Activated T-helper 1 cell treated with anti-CD3 and anti-CD28 coated beads, Interleukin-12 subunit alpha, Interleukin-12 subunit beta, Interleukin-2, Interleukin-4 antibody, amounts not matched to agents 30 ng/mL and 10 ng/mL and 1 ng/mL, durations not matched to agents 14 hours and 24 hours and 36 hours (primary cell): ENCODE measurements around the gene PIRT. TPM values are rescaled to one million over a fixed set of nuclear protein-coding genes. Genes with fewer than 3 reads are reported as not detected.
A peak's percentile ranks its signal among the peaks of the same experiment; 100 is the strongest.

Experiments used
- DNase-seq: peaks from one replicate; pipeline ENCODE4 v3.0.0; 2021; ENCODE audit warnings: low spot score
- H3K27ac Mint-ChIP-seq: one replicate; pipeline ENCODE4 v1.8.0; 2021; ENCODE audit warnings: mild to moderate bottlenecking, mixed read lengths
- H3K27me3 Mint-ChIP-seq: one replicate; pipeline ENCODE4 v1.8.0; 2022; ENCODE audit warnings: mild to moderate bottlenecking, moderate library complexity, mixed read lengths; ENCODE audit not compliant: insufficient read depth
- H3K36me3 Mint-ChIP-seq: one replicate; pipeline ENCODE4 v1.8.0; 2021; ENCODE audit warnings: low read depth, mixed read lengths
- H3K4me1 Mint-ChIP-seq: one replicate; pipeline ENCODE4 v1.8.0; 2021; ENCODE audit warnings: low read depth, mixed read lengths
- H3K4me3 Mint-ChIP-seq: one replicate; pipeline ENCODE4 v1.8.0; 2021; ENCODE audit warnings: mild to moderate bottlenecking, moderate library complexity, mixed read lengths
- H3K9me3 Mint-ChIP-seq: one replicate; pipeline ENCODE4 v1.8.0; 2021; ENCODE audit warnings: mixed read lengths
- intact Hi-C: fragments of 100-400 bp; cut with micrococcal nuclease; formaldehyde crosslinking; loops from one replicate; pipeline ENCODE4 v1.15.1; 2024
- total RNA-seq: library from RNA; stranded (reverse); gene quantifications from 2 replicates; pipeline ENCODE4 v1.2.3, GENCODE V29; 2022

Gene PIRT
- total RNA-seq, 1 donor from 2014 or later = not detected

GRCh38 chr17:10844621-10845387, 6.9 kb upstream of the PIRT start:
- intact Hi-C loops = loop anchor here (1.0 to 5.0 kb wide), 4 partner anchors 73 to 213 kb away; partner anchors contain the start of genes ADPRM and SCO1
- Mint-ChIP-seq H3K27me3 (peaks cover 12% of the 10 kb centered on the region), H3K4me1 (peaks cover 6% of the 10 kb centered on the region), H3K36me3 (no peaks in the 10 kb centered on the region), H3K9me3 (no peaks in the 10 kb centered on the region), H3K4me3 (peak overlapping the region; percentile 69), H3K27ac (no peak overlapping the region)
- peak; percentile 49 for DNase-seq

GRCh38 chr17:10843811-10844210, 5.9 kb upstream of the PIRT start:
- intact Hi-C loops = no loop called here
- H3K9me3 Mint-ChIP-seq = no peaks in the 10 kb centered on the region
- H3K4me3 Mint-ChIP-seq = no peak overlapping the region
- no peak overlapping the region for H3K27ac Mint-ChIP-seq
- H3K36me3 Mint-ChIP-seq = no peaks in the 10 kb centered on the region
- no peak for DNase-seq
- peaks cover 12% of the 10 kb centered on the region for H3K27me3 Mint-ChIP-seq
- H3K4me1 Mint-ChIP-seq = peaks cover 6% of the 10 kb centered on the region

GRCh38 chr17:10842658-10843057, 4.8 kb upstream of the PIRT start:
- Mint-ChIP-seq H3K27ac (no peak overlapping the region), H3K4me3 (no peak overlapping the region), H3K9me3 (no peaks in the 10 kb centered on the region), H3K4me1 (peaks cover 6% of the 10 kb centered on the region), H3K27me3 (peaks cover 12% of the 10 kb centered on the region), H3K36me3 (no peaks in the 10 kb centered on the region)
- intact Hi-C loops = no loop called here
- no peak for DNase-seq

GRCh38 chr17:10838682-10839081, 795 bp upstream of the PIRT start:
- DNase-seq = no peak
- Mint-ChIP-seq H3K4me3 (no peak overlapping the region), H3K27ac (no peak overlapping the region), H3K36me3 (no peaks in the 10 kb centered on the region), H3K4me1 (no peaks in the 10 kb centered on the region), H3K9me3 (no peaks in the 10 kb centered on the region), H3K27me3 (peaks cover 8% of the 10 kb centered on the region)
- intact Hi-C loops = no loop called here

DNA sequence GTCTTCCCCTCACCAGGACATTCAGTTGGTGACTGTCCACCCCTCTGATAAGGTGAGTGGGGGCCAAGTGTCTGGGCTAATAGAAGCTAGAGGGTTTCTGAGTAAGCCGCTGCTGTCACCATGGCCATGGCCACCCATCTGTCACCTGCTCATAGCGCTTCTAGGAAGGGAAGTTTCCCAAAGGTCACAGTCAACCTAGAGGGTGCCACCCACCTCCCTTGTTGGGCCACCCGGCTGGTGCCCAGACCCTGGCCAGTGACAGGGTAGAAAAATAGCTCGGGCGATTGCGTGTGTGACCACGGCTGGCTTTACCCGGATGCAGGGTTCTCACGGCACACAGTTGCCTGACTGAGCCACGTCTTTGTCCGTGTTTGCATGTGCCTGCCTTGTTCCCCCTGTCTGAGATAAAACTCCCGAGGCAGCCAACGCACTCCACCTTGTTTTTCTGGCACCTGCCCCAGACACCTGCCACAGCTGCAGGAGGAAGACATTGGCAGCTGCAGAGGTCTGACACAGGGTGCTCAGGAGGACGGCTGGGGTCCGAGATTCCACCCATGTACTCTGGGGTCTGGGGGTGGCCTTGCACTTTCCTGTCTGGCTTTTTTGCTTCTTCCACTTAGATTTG, 809 bp downstream of the PIRT start:
- intact Hi-C loops = no loop called here
- Mint-ChIP-seq H3K4me3 (no peak overlapping the region), H3K4me1 (no peaks in the 10 kb centered on the region), H3K27ac (no peak overlapping the region), H3K9me3 (no peaks in the 10 kb centered on the region), H3K27me3 (no peaks in the 10 kb centered on the region), H3K36me3 (no peaks in the 10 kb centered on the region)
- no peak for DNase-seq

GRCh38 chr17:10836145-10836544, 1.7 kb downstream of the PIRT start:
- intact Hi-C loops = no loop called here
- no peaks in the 10 kb centered on the region for H3K4me1 Mint-ChIP-seq
- DNase-seq = no peak
- no peak overlapping the region for H3K27ac Mint-ChIP-seq
- no peaks in the 10 kb centered on the region for H3K36me3 Mint-ChIP-seq
- H3K9me3 Mint-ChIP-seq = no peaks in the 10 kb centered on the region
- H3K27me3 Mint-ChIP-seq = no peaks in the 10 kb centered on the region
- H3K4me3 Mint-ChIP-seq = no peak overlapping the region

GRCh38 chr17:10831696-10832095, 6.2 kb downstream of the PIRT start:
- H3K4me3 Mint-ChIP-seq = no peak overlapping the region
- H3K27ac Mint-ChIP-seq = no peak overlapping the region
- DNase-seq = no peak
- H3K4me1 Mint-ChIP-seq = no peaks in the 10 kb centered on the region
- H3K27me3 Mint-ChIP-seq = no peaks in the 10 kb centered on the region
- H3K36me3 Mint-ChIP-seq = no peaks in the 10 kb centered on the region
- no peaks in the 10 kb centered on the region for H3K9me3 Mint-ChIP-seq
- intact Hi-C loops = no loop called here

DNA sequence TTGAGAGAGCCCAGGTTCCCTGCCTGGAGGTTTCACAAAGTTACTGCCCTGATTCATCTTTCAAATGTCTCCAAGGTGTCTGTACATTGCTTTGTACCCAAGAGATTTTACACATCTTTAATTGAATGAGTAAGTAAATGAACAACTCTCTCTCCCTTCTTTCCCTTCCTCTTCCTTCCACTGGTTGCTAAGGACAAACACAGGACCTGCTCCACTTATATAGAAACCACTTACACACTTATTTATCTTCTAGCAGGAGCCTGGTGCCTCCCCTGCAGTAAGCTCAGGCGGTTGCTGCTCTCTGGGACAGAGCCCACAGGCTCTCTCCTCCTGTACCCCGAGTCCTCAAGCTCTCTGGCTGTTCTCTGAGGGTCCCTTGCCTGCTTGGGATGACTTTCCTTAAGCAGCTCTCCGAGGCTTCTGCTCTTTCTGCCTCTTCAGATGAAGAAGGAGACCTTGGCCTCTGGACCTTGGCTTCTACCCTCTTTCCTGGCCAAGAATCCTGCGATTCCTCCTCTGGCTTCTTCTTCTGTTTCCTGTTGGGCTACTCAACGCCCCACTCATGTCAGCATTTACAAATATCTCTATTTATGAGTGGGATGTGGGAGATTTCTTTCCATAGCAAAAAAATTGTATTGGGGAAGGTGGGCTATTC, 9.9 kb downstream of the PIRT start:
- H3K27ac Mint-ChIP-seq = no peak overlapping the region
- H3K27me3 Mint-ChIP-seq = no peaks in the 10 kb centered on the region
- no peaks in the 10 kb centered on the region for H3K4me1 Mint-ChIP-seq
- intact Hi-C loops = no loop called here
- H3K9me3 Mint-ChIP-seq = no peaks in the 10 kb centered on the region
- no peak for DNase-seq
- H3K4me3 Mint-ChIP-seq = no peak overlapping the region
- H3K36me3 Mint-ChIP-seq = no peaks in the 10 kb centered on the region

GRCh38 chr17:10824874-10825273, 13.0 kb downstream of the PIRT start:
- Mint-ChIP-seq H3K9me3 (no peaks in the 10 kb centered on the region), H3K27me3 (no peaks in the 10 kb centered on the region), H3K27ac (no peak overlapping the region), H3K4me3 (no peak overlapping the region), H3K36me3 (no peaks in the 10 kb centered on the region), H3K4me1 (no peaks in the 10 kb centered on the region)
- intact Hi-C loops = no loop called here
- no peak for DNase-seq

GRCh38 chr17:10821770-10822169, 16.1 kb downstream of the PIRT start:
- no peaks in the 10 kb centered on the region for H3K9me3 Mint-ChIP-seq
- no peak for DNase-seq
- intact Hi-C loops = no loop called here
- H3K4me3 Mint-ChIP-seq = no peak overlapping the region
- no peaks in the 10 kb centered on the region for H3K4me1 Mint-ChIP-seq
- peaks cover 2% of the 10 kb centered on the region for H3K27me3 Mint-ChIP-seq
- H3K27ac Mint-ChIP-seq = no peak overlapping the region
- H3K36me3 Mint-ChIP-seq = no peaks in the 10 kb centered on the region

DNA sequence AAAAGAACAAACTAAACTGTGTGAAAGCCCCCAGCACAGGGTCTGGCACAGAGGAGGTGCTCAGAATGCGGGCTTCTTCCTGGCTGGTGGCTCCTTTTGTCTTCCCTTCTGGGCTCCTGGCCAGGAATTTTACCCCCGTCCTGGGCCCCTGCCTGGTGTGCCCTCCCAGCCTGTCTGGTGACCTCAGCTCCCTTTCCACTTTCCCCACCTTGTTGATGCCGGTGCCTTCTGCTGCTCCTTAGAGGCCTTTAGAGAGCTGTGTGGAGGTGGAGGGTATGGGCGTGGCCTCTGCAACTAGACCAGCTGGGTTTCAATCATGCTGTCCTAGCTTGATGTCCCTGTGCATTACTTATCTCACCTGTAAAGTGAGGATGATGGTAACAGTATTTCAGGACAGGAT, 16.8 kb downstream of the PIRT start:
- peaks cover 2% of the 10 kb centered on the region for H3K27me3 Mint-ChIP-seq
- DNase-seq = no peak
- no peaks in the 10 kb centered on the region for H3K36me3 Mint-ChIP-seq
- H3K9me3 Mint-ChIP-seq = no peaks in the 10 kb centered on the region
- intact Hi-C loops = no loop called here
- H3K4me3 Mint-ChIP-seq = no peak overlapping the region
- H3K27ac Mint-ChIP-seq = no peak overlapping the region
- H3K4me1 Mint-ChIP-seq = no peaks in the 10 kb centered on the region

- intact Hi-C loops = no loop called here
- Mint-ChIP-seq H3K36me3 (no peaks in the 10 kb centered on the region), H3K27me3 (peaks cover 2% of the 10 kb centered on the region), H3K27ac (no peak overlapping the region), H3K4me1 (no peaks in the 10 kb centered on the region), H3K9me3 (no peaks in the 10 kb centered on the region), H3K4me3 (no peak overlapping the region)
- no peak for DNase-seq
These were observed 22.6 kb downstream of the PIRT start for GRCh38 chr17:10815319-10815718.

DNA sequence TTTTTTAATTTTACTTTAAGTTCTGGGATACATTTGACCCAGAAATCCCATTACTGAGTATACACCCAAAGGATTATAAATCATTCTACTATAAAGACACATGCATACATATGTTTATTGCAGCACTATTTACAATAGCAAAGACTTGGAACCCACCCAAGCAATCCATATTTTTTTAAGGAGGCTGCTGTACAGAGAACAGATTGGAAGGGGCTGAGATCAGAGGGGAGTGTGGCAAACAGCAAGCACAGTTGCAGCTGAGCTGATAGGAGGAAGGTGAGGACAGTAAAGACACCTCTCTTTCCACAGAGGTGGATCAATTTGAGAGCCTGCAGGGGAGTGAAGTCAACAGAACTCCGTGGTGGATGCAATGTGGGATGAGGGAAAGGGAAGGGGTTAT, 23.8 kb downstream of the PIRT start:
- Mint-ChIP-seq H3K27ac (no peak overlapping the region), H3K36me3 (no peaks in the 10 kb centered on the region), H3K4me1 (no peaks in the 10 kb centered on the region), H3K9me3 (no peaks in the 10 kb centered on the region), H3K4me3 (no peak overlapping the region), H3K27me3 (peaks cover 2% of the 10 kb centered on the region)
- intact Hi-C loops = no loop called here
- no peak for DNase-seq
